Left hindlimb (tissue), 1 donor: ENCODE data around the gene PSAP.
"Not testable (repeated sequence)": the region's sequence is repeated elsewhere in the genome, so short reads cannot be mapped to it uniquely, and the experiment has no call there.

Experiments
- DNase-seq: peaks from one replicate; pipeline ENCODE4 v3.0.0-alpha.2; 2018

The PSAP gene

DNA sequence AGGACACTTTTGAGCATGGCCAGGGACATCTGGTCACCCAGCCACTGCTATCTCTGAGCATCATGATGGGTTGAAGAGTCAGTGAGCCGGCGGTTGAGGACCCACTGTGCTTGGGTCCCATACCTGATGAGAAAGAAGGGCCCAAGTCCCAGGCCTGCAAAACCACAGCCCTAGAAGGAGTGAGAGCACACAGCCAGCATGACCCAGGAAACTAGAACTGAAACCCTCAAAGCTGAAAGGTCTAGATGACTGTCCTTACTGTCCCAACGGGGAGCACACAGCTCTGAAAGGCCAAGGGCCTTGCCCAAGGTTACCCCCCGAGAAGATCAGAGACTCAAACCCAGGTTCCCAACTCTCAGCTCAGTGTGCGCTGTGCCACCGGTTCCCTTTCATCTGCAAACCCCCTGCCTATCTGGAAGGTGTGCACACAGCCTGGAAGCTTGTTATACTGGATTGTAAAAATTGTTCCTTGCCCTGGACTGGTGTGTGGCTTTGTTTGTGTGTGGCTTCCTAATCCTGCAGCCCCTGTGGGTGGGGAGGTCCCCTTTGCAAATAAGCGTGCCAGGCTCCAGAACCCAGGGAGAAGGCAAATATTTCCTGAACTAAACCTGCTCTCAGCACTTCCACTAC is 22.6 kb upstream of the PSAP start:
- DNase-seq = no peak

DNA sequence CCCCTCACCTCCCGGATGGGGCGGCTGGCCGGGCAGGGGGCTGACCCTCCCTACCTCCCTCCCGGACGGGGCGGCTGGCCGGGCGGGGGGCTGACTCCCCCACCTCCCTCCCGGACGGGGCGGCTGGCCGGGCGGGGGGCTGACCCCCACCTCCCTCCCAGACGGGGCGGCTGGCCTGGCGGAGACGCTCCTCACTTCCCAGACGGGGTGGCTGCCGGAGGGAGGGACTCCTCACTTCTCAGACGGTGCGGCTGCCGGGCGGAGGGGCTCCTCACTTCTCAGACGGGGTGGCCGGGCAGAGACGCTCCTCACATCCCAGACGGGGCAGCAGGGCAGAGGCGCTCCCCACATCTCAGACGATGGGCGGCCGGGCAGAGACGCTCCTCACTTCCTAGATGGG is 18.6 kb upstream of the PSAP start:
- not testable (repeated sequence) for DNase-seq

DNA sequence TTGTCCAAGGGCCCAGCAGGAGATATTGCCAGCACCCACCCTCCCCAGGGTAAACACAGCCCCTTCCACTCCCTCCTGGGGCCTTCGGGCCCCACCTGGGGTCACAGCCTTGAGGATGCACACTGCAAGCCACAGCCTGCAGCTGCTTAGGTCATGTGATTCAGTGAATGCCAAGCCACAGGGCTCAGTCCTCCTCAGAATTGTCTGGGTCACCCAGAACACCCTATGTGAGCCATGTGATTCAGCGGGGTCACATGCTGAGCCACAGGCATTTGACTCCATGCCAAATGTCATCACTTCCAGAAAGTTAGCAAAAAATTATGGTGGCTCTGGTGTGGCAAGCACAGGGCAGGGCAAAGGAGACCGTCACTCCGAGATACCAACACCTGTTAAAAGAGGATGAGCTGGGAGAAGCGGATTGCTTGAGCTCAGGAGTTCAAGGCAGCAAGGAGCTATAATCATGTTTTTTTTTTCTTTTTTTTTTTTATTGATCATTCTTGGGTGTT is 17.2 kb upstream of the PSAP start:
- DNase-seq = peak; percentile 50

DNA sequence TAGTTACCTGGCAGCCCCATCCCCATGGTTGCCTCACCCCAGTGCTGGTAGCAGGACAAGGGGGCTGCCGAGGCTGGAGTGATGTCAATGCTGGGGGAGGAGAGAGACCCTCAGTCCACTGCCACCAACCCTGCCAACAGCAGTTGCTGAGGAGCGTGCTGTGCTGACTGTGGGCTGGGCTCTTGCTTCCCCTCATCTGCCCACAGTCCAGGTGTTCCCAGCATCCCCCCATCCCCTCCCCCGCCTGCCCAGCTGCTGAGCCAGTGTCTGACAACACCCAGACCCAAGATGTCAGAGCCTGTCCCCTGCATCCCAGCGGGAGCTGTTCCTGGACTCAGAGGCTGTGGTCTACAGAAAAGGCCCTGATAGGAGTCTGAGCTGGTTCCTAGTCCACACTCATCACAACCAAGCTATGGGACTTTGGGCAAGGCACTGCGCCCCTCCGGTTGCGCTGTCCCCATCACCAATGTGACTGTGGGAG is 14.6 kb upstream of the PSAP start:
- DNase-seq = no peak

DNA sequence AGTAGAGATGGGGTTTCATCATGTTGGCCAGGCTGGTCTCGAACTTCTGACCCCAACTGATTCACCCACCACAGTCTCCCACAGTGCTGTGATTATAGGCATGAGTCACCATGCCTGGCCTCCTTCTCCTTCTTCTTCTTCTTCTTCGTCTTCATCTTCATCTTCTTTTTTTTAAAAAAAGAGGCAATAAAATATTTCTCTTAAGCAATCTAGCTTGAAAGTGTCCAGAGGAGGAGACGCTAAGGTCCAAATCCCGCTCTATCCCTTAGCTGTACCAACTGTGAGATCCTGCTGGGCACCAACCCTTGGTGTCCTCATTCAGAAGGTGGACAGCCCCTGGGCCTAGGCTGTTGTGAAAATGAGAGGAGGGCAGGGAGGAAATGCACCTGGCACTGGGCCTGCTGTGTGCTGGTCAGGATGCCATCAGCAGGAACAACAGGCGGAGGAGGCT is 13.9 kb upstream of the PSAP start:
- DNase-seq = no peak

DNA sequence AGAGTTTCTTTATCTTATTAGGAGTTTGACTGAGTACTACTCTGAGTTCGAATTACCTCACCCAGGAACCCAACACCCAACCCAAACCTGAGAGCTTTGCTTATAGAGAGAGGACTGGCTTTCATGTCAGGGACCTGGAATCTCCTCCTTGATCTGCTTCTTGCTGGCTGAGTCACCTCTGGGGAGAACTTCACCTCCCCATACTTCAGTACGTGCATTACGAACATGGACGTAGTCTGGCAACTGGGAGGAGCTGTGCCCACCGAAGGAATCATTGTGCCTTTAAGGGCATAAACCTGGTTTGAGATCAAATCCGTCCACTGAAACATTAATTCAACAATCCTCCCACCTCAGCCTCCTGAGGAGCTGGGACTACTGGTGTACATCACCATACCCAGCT is 12.2 kb upstream of the PSAP start:
- DNase-seq = no peak

DNA sequence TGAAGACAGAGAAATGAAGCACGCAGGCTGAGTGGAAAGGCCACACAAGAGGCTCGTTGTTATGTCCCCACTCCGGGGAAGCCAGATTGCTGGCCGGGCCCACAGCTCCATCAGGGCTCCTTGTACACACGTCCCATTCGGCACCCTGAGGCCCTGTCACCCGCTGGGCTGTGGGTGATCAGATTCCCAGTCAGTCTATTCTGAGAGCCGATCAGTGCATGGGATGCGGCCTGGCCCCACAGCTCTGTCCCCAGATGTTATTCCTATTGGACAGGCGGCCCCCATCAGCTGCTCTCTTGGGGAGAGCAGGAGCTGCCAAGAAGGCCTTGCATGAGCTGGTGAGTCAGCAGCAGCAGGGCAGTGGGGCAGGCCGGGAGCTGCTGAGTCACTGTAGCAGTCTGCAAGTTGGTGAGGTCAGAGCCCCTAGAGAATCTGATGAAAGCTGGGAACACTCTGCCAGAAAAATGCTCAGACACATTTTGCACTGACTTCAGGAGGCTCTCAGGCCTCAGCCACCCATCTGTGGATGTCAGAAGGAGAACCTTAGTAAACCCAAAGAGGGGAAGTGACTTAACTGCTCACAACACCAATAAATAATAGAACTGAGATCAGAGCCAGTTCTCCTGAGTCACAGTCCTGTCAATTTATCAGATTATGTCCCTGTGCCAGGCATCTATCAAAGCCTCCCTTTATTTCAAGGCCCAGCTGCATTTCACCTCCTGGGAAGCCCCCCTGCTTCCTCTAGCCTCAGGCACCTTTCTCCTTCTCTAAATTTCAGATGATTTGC is 9.4 kb upstream of the PSAP start:
- DNase-seq = peak; percentile 90

DNA sequence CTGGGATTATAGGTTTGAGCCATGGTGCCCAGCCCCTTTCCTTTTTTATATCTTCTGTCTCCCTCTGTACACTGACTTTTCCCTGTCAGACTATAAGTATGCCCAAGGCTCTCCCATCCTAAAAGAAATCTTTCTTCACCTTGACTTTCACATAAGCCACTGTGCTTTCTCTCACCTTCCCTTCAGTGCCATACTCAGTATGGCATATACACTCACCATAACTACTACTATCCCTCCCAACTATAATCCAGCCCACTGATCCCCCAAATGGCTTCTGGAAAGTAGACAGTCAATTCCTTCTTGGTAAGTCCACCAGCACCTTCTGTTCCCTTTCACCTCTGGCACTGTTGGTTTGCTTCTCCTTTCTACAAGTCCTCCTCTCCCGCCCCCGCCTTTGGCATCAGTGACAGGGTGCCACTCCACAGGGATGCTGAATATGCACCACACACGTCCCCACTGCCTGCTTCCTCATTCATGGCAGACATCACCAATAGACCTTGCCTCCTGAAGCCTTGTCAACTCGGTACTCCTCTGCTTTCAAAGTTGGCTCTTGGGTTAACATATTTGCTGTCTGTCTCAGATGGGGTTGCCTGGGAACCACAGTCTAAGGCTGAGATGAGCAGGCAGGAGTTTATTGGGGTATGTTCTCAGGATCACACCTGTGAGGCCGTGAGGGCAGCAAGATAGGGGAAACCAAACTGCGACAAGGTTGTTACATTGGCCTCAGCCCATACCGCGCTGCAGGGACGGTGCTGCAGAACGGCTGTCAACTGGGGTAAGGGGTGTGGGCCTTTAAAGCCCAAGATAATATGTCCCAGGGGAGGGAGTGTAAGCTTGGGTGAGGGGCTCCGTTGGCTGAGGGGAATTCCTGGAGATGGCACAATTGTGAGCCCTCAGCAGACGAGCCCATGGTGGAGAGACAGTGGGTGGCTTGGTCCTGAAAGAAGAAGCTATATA is 7.2 kb upstream of the PSAP start:
- DNase-seq = no peak

DNA sequence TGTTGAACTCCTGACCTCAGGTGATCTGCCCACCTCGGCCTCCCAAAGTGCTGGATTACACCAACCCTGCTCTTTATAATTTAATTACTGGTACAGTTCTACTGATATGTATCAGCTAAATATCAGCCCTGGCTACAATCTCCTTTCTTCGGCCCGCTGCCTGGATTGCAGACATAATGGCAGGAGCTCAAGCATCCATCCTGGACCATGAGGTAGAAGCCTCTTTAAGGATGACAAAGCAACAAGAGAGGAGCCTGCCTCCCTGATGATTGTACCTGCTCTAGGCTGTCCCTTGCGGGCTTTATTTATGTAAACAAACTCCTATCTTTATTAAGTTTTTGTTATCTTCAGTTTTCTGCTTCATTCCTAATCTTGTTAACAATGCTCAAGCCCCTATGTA is 5.6 kb upstream of the PSAP start:
- DNase-seq = no peak

DNA sequence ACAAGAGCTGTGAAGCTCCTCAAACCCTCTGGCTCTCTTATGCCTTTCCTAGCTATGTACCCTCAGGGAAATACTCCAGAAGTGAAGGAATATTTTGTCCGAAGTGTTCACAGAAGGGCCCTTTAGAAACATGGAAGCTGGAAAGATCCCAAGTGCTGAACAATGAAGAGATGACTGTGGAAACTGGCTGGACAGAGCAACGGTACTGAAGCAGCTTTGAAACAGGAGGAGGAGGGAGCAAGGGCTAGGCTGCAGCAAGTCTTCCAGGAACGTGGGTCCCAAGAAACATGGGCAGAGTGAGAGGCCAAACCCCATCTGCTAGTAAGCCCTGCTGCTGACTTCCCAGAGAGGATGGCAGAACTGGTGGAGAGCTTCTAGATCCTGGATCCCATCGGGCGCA is 3.0 kb upstream of the PSAP start:
- DNase-seq = no peak

DNA sequence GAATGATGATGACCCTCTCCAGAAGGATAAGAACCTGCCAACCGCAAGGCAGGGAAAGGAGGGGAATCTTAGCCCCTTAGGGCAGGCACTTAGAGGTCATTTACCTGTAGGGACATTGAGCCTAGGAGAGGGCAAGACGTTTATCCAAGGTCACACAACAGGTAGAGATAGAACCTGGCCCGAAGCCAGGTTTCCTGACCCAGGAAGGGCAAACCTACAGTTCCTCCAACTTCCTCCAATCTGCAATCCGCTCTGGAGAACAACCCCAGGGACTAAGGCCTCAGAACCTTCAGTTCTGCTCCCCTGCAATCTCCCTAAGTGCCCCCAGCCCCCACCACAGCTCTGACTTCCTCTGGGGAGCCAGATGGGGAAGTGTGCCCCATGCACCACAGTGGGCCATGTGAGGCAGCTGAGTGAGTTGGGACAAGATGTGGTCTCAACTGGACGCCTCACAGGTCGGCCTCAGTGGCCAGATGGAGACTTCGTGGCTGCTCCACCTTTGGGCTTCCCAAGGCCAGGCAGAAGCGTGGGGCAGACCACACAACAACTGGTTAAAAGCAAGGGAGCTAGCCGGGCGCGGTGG is 1.4 kb upstream of the PSAP start:
- DNase-seq = no peak

DNA sequence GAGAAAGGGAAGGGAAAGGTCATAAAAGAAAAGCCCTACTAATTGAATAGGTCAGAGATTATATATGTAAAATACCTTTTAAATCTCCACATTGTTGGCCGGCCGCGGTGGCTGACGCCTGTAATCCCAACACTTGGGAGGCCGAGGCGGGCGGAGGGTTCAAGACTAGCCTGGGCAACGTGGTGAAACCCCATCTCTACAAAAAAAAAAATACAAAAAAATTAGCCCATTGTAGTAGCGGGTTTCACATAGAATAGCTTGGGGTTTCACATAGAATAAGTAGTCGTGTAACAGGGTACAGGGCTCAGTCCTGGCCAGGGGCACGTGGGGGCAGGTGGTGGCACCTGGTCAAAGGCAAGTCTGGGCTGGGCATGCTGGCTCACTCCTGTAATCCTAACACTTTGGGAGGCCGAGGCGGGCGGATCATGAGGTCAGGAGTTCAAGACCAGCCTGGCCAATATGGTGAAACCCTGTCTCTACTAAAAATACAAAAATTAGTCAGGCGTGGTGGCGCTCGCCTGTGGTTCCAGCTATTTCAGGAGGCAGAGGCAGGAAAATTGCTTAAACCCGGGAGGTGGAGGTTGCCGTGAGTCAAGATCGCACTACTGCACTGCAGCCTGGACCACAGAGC is 529 bp upstream of the PSAP start:
- not testable (repeated sequence) for DNase-seq

DNA sequence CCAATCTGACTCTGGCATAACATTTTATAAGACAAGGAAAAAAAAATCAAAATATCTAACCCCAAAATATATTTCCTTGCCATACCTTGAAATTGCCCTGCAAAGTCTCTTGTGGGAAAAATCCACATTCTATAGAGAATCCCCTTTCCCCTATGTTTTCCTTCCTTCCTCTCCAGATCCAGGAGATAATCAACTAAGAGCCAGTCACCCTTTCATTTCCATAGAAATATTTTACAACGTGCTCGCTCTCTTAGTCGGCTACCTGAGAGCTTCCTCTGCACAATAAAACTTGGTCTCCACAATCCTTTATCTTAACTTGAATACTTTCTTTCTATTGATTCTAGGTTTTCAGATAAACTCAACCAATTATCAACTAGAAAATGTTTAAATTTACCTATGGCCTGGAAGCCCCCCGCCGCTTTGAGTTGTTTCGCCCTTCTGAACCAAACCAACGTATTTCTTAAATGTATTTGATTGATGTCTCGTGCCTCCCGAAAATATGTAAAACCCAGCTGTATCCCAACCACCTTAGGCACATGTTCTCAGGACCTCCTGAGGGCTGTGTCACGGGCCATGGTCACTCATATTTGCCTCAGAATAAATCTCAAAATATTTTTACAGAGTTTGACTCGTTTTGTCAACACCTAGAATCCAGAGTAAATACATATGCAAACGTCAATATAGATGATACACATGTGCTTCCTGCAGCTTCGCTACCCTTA is 869 bp downstream of the PSAP start:
- DNase-seq = no peak

DNA sequence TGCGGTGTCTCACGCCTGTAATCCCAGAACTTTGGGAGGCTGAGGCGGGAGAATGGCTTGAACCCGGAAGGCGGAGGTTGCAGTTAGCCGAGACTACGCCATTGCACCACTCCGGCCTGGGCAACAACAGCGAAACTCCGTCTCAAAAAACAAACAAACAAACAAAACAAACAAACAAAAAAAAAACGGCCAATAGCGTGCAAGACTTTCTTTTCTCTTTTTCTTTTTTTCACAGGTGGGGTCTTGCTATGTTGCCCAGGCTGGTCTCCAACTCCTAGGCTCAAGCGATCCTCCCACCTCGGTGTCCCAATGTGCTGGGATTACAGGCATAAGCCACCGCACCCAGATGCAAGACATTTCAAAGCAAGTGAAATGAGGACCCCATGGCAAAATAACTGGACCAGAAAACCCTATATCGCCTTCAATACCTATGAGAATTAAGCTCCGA is 1.6 kb downstream of the PSAP start:
- DNase-seq = no peak

DNA sequence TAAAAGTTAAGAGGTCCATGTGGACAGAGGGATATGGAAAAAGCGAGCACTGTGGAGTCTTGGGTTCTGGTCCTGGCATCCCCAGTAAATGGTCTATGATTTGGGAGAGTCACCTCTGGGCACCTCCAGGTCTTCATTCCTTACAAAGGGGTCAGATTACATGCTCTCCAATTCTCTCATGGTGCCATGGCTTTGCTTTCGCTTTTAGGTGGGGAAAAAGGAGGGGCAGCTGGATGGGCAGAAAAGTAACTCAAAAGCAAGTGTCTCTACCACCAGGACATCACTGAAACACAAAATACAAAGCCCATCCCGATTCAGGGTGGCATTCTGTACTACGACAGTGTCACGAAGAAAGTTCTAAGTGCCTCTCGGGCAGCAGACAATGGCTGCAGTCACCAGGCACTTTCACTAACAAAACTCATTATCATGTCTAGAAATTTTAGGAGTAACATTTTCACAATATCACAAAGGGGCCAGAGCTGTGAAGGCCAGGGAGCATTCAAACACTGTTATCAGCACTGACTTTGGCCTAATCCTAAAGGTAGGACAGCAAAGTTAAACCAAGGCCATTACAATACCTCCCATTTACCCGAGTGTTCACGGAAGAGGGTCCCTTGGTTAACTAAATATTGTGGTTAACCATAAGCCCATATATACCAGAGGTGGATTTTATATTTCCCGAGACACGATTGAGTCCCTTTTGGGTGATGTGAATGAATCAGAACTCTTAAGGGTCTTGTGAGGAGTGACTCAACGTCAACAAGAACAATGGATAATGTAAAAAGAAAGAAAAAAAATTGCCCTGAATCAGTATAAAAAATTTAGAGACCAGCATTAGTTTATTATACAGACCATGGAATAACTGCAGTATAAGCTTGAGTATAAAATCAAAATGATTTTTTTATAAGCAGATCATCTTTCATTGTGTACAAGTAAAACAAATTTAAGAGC is 2.5 kb downstream of the PSAP start:
- DNase-seq = no peak

DNA sequence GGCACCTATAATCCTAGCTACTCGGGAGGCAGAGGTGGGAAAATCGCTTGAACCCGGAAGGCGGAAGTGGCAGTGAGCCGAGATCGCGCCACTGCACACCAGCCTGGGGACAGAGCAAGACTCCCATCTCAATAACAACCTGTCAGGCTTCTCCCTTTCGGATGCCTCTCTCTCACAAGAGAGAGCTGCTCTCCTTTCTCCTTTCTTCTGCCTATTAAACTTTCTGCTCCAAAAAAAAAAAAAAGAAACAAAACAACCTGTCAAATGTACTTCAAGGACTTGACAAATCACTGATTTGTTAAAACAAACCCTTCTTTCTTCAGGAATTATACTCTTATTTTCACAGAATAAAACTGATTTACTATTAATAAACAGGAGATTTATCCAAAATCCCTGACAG is 3.6 kb downstream of the PSAP start:
- no peak for DNase-seq

DNA sequence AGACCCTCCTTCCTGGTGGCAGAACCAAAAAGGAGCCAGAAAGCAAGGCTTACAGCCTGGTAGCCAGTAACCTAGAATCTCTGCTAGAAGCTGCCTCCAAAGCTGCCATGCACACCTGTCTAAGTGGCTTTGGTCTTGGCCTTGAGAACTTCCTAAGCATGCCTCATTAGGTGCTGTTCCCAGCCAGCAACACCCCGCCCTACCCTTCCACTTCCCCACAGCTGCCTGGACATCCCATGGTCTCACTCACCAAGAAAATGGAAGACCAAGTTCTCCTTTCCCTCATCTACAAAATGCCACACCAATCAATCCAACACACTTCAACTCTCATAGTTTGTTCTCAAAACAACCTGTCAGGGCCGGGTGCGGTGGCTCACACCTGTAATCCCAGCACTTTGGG is 4.2 kb downstream of the PSAP start:
- no peak for DNase-seq

DNA sequence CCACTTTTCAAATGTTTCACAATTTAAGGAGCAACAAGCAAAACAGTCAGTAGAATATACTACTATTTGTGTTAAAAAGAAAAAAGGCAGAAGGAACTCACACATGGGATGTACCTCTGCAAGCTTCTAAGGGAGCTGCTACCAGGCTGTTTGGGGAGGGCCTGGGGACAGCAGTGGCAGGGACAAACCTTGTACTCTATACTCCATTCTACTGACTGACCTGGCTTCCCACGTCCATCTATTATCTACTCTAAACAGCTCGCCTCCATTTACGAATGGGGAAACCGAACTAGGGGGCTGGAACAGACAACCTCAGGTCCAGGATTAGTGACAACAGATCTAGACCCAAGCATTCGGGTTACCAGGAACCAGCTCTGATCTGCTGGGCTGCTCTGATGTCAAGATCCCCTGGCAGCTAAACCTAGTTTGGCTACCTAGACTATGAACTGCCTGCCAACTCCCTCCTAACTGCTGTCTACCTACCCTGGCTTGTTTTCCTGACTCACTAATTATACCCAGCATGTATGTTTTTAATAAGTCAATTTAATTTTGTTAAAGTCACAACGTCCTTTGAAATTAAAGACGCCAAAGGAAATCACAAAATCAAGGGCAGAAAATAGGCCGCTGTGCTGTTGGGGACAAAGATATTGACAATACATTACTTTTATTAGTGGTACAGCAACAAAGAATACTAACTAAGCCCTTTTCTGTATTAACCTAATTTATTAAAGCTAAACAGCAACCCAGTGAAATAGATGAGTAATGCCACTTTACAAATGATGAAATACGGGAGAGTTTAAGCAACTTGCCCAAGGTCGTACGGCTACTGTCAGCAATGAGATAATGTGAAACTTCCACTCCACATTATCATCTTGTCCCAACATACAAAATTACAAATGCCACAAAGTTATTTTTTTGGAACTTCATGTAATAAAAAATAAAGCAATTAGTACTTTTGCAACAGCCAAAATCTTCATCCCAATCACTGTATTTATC is 5.3 kb downstream of the PSAP start:
- DNase-seq = no peak

DNA sequence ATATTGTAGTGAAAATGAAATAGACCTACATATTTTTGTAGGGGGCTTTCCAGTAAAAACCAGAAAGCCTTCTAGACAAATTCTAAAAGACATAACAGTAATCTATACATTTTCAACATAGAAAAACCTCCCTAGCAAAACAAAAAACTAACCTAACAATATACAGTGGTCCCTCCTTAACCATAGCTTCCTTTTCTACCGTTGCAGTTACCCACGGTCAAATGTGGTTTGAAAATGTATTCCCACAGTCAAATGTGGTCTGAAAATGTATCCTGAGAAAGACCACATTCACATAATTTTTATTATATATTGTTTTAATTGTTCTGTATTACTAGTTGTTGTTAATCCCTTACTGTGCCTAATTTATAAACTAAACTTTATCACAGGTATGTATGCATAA is 6.4 kb downstream of the PSAP start:
- no peak for DNase-seq
